HCT116 (cell line): Measurements from ENCODE around the gene PPP1R16B. TPM values are rescaled to one million over a fixed set of nuclear protein-coding genes. Genes with fewer than 3 reads are reported as not detected.

ENCODE experiments used
- ATAC-seq: fragments of 200-7000 bp; cut with Tn5 transposase; 2 replicates; pipeline ENCODE4 v1.9.1; 2020; ENCODE audit warnings: mild to moderate bottlenecking, moderate library complexity
- BruUV-seq: library from RNA; stranded (reverse); fragments of 400-500 nt; replicated peaks from 2 replicates; lab custom pipeline; 2021; lab: Mats Ljungman, UMichigan
- CTCF ChIA-PET: fragments of 300-600 bp; sonication (Branson Sonifier 250); formaldehyde crosslinking; loops from one replicate; lab custom pipeline; 2021; ENCODE audit warnings: antibody characterized with exemption; lab: Charles Lee
- POLR2A ChIA-PET: fragments of 300-600, 350-600 bp; sonication (Branson Sonifier 250); formaldehyde crosslinking; loops from one replicate; lab custom pipeline; 2021; ENCODE audit warnings: antibody characterized with exemption; lab: Charles Lee
- RAD21 ChIA-PET, 2 experiments: fragments of 300-600 bp; sonication (Branson Sonifier 250); formaldehyde crosslinking; loops; one replicate each; lab custom pipeline; 2023; ENCODE audit warnings: low total read pairs in 2 of 2; ENCODE audit not compliant: uncharacterized antibody in 2 of 2, unreplicated experiment in 2 of 2, low non-redundant PET in 1 of 2; lab: Charles Lee
- DNase-seq: peaks from one replicate; pipeline ENCODE4 v3.0.0-alpha.2; 2010; ENCODE audit warnings: low read depth, low spot score
- H2AFZ ChIP-seq: fragments of 200-600 bp; shearing (Covaris generic), sonication (generic); 2 replicates; pipeline ENCODE4 v1.6.1; 2017; ENCODE audit warnings: low read depth, mixed run types, mixed read lengths, antibody characterized with exemption, low read length; ENCODE audit not compliant: poor library complexity, severe bottlenecking
- H3K27ac ChIP-seq: 2 replicates; pipeline ENCODE4 v1.5.1; 2012; ENCODE audit warnings: low read depth, low read length
- H3K27me3 ChIP-seq: fragments of 200-600 bp; sonication (generic); 2 replicates; pipeline ENCODE4 v1.6.1; 2016; ENCODE audit warnings: mixed run types, low read length, mixed read lengths; ENCODE audit not compliant: insufficient read depth
- H3K36me3 ChIP-seq, 2 experiments: fragments of 200-500 bp in 1 of 2; fragments of 200-600 bp in 1 of 2; sonication (Bioruptor generic) in 1 of 2; sonication (generic) in 1 of 2; 2 replicates each; pipeline versions ENCODE4 v1.5.1 to v1.6.1; 2014 to 2016; ENCODE audit warnings: low read length in 2 of 2, inconsistent platforms in 1 of 2, mixed read lengths in 1 of 2, mixed run types in 1 of 2; ENCODE audit not compliant: insufficient read depth in 2 of 2, control insufficient read depth in 1 of 2
- H3K4me1 ChIP-seq, 2 experiments: fragments of 200-600 bp in 1 of 2; sonication (generic) in 1 of 2; 2 replicates each; pipeline versions ENCODE4 v1.5.1 to v1.6.1; 2012 to 2017; ENCODE audit warnings: low read length in 2 of 2, inconsistent platforms in 1 of 2, mild to moderate bottlenecking in 1 of 2, mixed read lengths in 1 of 2, mixed run types in 1 of 2, moderate library complexity in 1 of 2; ENCODE audit not compliant: insufficient read depth in 2 of 2, control insufficient read depth in 1 of 2
- H3K4me2 ChIP-seq: fragments of 200-600 bp; sonication (generic); 2 replicates; pipeline ENCODE4 v1.6.1; 2017; ENCODE audit warnings: mixed run types, low read length, mixed read lengths
- H3K4me3 ChIP-seq, 2 experiments: fragments of 200-600 bp in 1 of 2; sonication (generic) in 1 of 2; replicated peaks in 1 of 2; 2 replicates each; pipeline ENCODE4 v1.5.1; 2011 to 2016; ENCODE audit warnings: low read length in 2 of 2, control low read depth in 1 of 2, low read depth in 1 of 2, mild to moderate bottlenecking in 1 of 2, mixed read lengths in 1 of 2, mixed run types in 1 of 2
- H3K79me2 ChIP-seq: fragments of 200-600 bp; sonication (generic); 2 replicates; pipeline ENCODE4 v1.6.1; 2017; ENCODE audit warnings: mild to moderate bottlenecking, mixed run types, low read length, moderate library complexity, mixed read lengths; ENCODE audit not compliant: insufficient read depth
- H3K9ac ChIP-seq: fragments of 200-600 bp; sonication (generic); 2 replicates; pipeline ENCODE4 v1.6.1; 2016; ENCODE audit warnings: low read length, mixed read lengths
- H3K9me2 ChIP-seq: fragments of 200-600 bp; sonication (generic), shearing (Covaris generic); 2 replicates; pipeline ENCODE4 v1.6.1; 2017; ENCODE audit warnings: mixed run types, mild to moderate bottlenecking, moderate library complexity; ENCODE audit not compliant: insufficient read depth
- H3K9me3 ChIP-seq, 2 experiments: fragments of 200-500 bp in 1 of 2; fragments of 200-600 bp in 1 of 2; sonication (Bioruptor generic) in 1 of 2; sonication (generic) in 1 of 2; 2 replicates each; pipeline ENCODE4 v1.6.1; 2014 to 2017; ENCODE audit warnings: low read length in 2 of 2, mixed read lengths in 2 of 2, inconsistent platforms in 1 of 2, low read depth in 1 of 2, mild to moderate bottlenecking in 1 of 2, mixed run types in 1 of 2, moderate library complexity in 1 of 2; ENCODE audit not compliant: control insufficient read depth in 1 of 2, insufficient read depth in 1 of 2
- H4K20me1 ChIP-seq: fragments of 200-600 bp; sonication (generic), shearing (Covaris generic); 2 replicates; pipeline ENCODE4 v1.6.1; 2017; ENCODE audit warnings: mixed run types, mild to moderate bottlenecking, moderate library complexity; ENCODE audit not compliant: insufficient read depth
- CEBPB ChIP-seq: IDR thresholded peaks from 2 replicates; pipeline ENCODE4 v1.6.1; 2012; ENCODE audit warnings: low read depth
- CTCF ChIP-seq, 3 experiments: fragments of 200-600 bp in 1 of 3; sonication (generic) in 1 of 3; IDR thresholded peaks in 2 of 3; conservative IDR thresholded peaks in 1 of 3; 2 replicates each; pipeline ENCODE4 v1.5.1; 2012 to 2017; ENCODE audit warnings: low read depth in 2 of 3, low read length in 2 of 3, antibody characterized with exemption in 1 of 3, borderline replicate concordance in 1 of 3, control low read depth in 1 of 3, mild to moderate bottlenecking in 1 of 3, mixed read lengths in 1 of 3, mixed run types in 1 of 3, moderate library complexity in 1 of 3; ENCODE audit not compliant: insufficient read depth in 1 of 3
- EGR1 ChIP-seq: IDR thresholded peaks from 2 replicates; pipeline ENCODE4 v1.6.1; 2012; ENCODE audit warnings: low read depth
- EZH2 ChIP-seq: fragments of 200-600 bp; sonication (generic); IDR thresholded peaks from 2 replicates; pipeline ENCODE4 v1.6.1; 2017; ENCODE audit warnings: antibody characterized with exemption, mixed run types
- FOSL1 ChIP-seq: IDR thresholded peaks from 2 replicates; pipeline ENCODE4 v1.6.1; 2012; ENCODE audit warnings: low read depth
- JUND ChIP-seq: IDR thresholded peaks from 2 replicates; pipeline ENCODE4 v1.6.1; 2012
- POLR2A ChIP-seq: IDR thresholded peaks from 2 replicates; pipeline ENCODE4 v1.7.0; 2011; ENCODE audit warnings: borderline replicate concordance; ENCODE audit not compliant: insufficient read depth, insufficient read length; ENCODE audit errors: extremely low read depth
- POLR2AphosphoS5 ChIP-seq: IDR thresholded peaks from 2 replicates; pipeline ENCODE4 v1.6.1; 2011; ENCODE audit warnings: mild to moderate bottlenecking, low read depth, low read length, moderate library complexity
- RAD21 ChIP-seq: IDR thresholded peaks from 2 replicates; pipeline ENCODE4 v1.6.1; 2012; ENCODE audit warnings: low read depth, mild to moderate bottlenecking
- REST ChIP-seq: IDR thresholded peaks from 2 replicates; pipeline ENCODE4 v1.6.1; 2012; ENCODE audit warnings: low read depth
- SP1 ChIP-seq: IDR thresholded peaks from 2 replicates; pipeline ENCODE4 v1.6.1; 2012; ENCODE audit warnings: low read depth
- SRF ChIP-seq: IDR thresholded peaks from 2 replicates; pipeline ENCODE4 v1.6.1; 2012; ENCODE audit warnings: low read depth
- TCF7L2 ChIP-seq: IDR thresholded peaks from 2 replicates; pipeline ENCODE4 v1.7.0; 2011; ENCODE audit warnings: borderline replicate concordance, inconsistent platforms; ENCODE audit not compliant: insufficient read depth, insufficient read length; ENCODE audit errors: extremely low read depth
- YY1 ChIP-seq: IDR thresholded peaks from 2 replicates; pipeline ENCODE4 v1.6.1; 2011; ENCODE audit warnings: low read length, low read depth, moderate library complexity, mild to moderate bottlenecking; ENCODE audit not compliant: insufficient replicate concordance; ENCODE audit errors: extremely low read depth
- intact Hi-C: fragments of 100-400 bp; cut with micrococcal nuclease; formaldehyde crosslinking; loops from 2 replicates; pipeline ENCODE4 v1.10.0; 2022
- total RNA-seq: library from RNA; stranded (reverse); gene quantifications from one replicate; pipeline ENCODE4 v1.2.1, GENCODE V29; 2021; ENCODE audit not compliant: unreplicated experiment

PPP1R16B gene
- total RNA-seq, 1 experiment from 2014 or later: 0.52 TPM

DNA sequence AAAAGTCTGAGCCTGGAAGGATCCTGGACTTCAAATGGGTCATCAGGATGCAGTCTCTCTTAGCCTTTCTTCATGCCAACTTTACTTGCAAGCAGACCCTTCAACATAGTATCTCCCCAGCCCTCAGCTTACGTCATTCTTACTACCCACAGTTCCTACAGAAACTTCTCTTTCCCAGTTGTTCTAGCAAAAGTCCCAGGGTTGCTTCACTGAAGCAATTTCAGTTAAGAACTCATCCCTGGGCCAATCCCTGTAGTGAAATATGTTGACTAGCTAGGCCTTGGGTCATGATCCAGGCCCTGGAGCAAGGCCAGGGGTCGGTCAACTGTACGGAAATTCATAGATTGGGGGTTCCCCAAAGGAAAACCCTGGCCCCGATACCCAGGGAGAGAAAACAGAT lies 112.2 kb downstream of the PPP1R16B start:
- intact Hi-C loops: no loop called here
- peaks cover 26% of the 10 kb centered on the region; the same call in 1 of the 2 replicates for H3K27me3 ChIP-seq
- no peak overlapping the region for H3K9ac ChIP-seq
- BruUV-seq: no TSS peak
- H3K36me3 ChIP-seq: no peaks in the 10 kb centered on the region
- ChIA-PET CTCF (interaction anchor here (1.8 kb wide), 1 partner anchor 8 kb away, joined by 6 read pairs; the partner anchor contains the start of gene FAM83D), RAD21 (no interaction called here), POLR2A (no interaction called here)
- H3K4me1 ChIP-seq: no peaks in the 10 kb centered on the region
- no peaks in the 10 kb centered on the region for H3K9me3 ChIP-seq
- H3K79me2 ChIP-seq: no peaks in the 10 kb centered on the region
- no peak overlapping the region for H3K4me3 ChIP-seq
- no peak for ATAC-seq
- no peak overlapping the region for H2AFZ ChIP-seq
- H3K27ac ChIP-seq: no peak overlapping the region
- TF ChIP-seq SP1: no peak
- no peak for TF ChIP-seq POLR2AphosphoS5
- no peak for TF ChIP-seq FOSL1
- H3K9me2 ChIP-seq: no peaks in the 10 kb centered on the region
- DNase-seq: no peak
- H4K20me1 ChIP-seq: no peaks in the 10 kb centered on the region
- no peak overlapping the region for H3K4me2 ChIP-seq

DNA sequence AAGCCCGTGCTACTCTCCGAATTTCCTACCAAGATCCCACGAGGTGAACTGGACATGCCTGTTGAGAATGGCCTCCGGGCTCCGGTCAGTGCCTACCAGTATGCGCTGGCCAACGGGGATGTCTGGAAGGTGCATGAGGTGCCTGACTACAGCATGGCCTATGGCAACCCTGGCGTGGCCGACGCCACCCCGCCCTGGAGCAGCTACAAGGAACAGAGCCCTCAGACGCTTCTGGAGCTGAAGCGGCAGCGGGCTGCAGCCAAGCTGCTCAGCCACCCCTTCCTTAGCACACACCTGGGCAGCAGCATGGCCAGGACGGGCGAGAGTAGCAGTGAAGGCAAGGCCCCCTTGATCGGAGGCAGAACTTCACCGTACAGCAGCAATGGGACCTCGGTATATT lies 112.7 kb downstream of the PPP1R16B start:
- H3K9ac ChIP-seq: no peak overlapping the region
- no peaks in the 10 kb centered on the region for H3K79me2 ChIP-seq
- no peak overlapping the region for H3K27ac ChIP-seq
- ChIA-PET RAD21 (no interaction called here), POLR2A (no interaction called here), CTCF (interaction anchor here (1.8 kb wide), 1 partner anchor 8 kb away, joined by 6 read pairs; the partner anchor contains the start of gene FAM83D)
- H3K27me3 ChIP-seq: peaks cover 26% of the 10 kb centered on the region; the same call in 1 of the 2 replicates
- no TSS peak for BruUV-seq
- no peak for ATAC-seq
- no peaks in the 10 kb centered on the region for H3K9me2 ChIP-seq
- no peak overlapping the region for H3K4me2 ChIP-seq
- H3K4me3 ChIP-seq: no peak overlapping the region
- H3K9me3 ChIP-seq: no peaks in the 10 kb centered on the region
- TF ChIP-seq RAD21 (no peak), YY1 (no peak), SP1 (no peak), EZH2 (no peak), CEBPB (no peak), FOSL1 (no peak), CTCF (IDR thresholded peaks at IDR 0.05 in 2 of 3, conservative IDR thresholded peaks at IDR 0.05 in 1 of 3; ENCODE audit: borderline replicate concordance in 1 of 3, insufficient read depth in 1 of 3, low read depth in 2 of 3, low read length in 2 of 3) (no peak), TCF7L2 (no peak), POLR2A (no peak), JUND (no peak), REST (no peak), POLR2AphosphoS5 (no peak), EGR1 (no peak), SRF (no peak)
- H3K36me3 ChIP-seq: no peaks in the 10 kb centered on the region
- H3K4me1 ChIP-seq: no peaks in the 10 kb centered on the region
- no peak overlapping the region for H2AFZ ChIP-seq
- no peak for DNase-seq
- intact Hi-C loops: no loop called here
- no peaks in the 10 kb centered on the region for H4K20me1 ChIP-seq
